Measurements from ENCODE around the gene SMARCA1.

GRCh38 chrX:129497146-129497843 lies 26.0 kb downstream of the SMARCA1 start:
- TF ChIP-seq CTCF (IDR thresholded peaks at IDR 0.05) (no peak), POLR2A (IDR thresholded peaks at IDR 0.05) (no peak)
